NCI-H524 (cell line): ENCODE data around the gene IL13.

Experiments used
- DNase-seq, 2 experiments: peaks; one replicate each; lab custom pipeline; 2025; lab: John Stamatoyannopoulos, UW

Gene IL13

DNA sequence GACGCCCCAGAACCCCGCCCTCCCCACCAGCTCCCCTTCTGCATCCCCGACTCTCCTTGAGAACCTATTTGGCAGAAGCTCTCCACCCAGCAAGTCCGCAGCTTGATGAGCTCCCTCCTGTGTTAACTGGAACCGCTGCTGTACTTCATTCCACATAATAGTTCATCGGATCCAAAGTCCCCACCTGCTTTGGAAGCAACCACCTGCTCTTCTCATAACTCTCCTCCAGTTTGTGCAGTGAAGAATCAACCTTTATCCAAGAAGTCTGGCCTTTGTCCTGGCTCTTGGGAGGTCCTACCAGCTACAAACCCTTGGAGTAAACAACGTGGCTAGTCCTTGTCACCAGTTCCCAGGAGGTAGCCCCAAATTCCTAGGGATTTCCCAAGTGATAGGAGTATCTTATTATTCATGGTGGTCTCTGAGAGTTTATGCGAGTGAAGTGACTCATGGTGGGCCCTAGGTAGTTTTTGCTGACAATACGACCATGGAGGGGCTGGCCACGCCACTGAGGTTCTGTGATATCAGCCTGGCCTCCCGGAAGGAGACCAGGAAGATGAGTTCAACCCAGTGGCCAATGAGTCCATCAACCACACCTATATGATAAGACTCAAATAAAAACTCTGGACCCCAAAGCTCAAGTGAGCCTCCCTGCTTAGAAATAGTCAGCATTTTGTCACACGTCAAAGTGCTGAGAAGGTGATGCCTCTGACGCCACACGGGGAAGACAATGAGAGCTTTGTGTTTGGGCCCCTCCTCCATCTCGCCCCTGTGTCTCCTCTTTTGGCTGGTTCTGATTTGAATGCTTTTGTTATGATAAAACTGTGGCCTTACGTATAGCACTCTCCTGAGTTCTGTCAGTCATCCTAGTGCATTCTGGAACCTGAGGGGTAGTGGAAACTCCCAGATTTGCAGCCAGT, 12.3 kb downstream of the IL13 start:
- no peak for DNase-seq

DNA sequence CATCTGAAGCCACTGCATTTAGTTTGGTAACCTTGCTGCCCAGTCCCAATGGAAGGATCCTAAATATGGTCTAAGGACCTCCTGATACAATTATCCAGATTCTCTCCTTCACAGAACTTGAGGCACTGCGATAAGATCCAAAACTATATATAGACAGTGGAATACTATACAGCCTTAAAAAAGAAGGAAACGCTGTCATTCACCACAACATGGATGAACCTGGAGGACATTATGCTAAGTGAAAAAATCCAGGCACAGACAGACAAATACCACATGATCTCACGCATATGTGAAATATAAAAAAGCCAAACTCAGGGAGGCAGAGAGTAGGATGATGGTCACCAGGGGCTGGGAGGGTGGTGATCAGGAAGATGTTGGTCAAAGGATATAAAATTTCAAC, 13.0 kb downstream of the IL13 start:
- DNase-seq: no peak

DNA sequence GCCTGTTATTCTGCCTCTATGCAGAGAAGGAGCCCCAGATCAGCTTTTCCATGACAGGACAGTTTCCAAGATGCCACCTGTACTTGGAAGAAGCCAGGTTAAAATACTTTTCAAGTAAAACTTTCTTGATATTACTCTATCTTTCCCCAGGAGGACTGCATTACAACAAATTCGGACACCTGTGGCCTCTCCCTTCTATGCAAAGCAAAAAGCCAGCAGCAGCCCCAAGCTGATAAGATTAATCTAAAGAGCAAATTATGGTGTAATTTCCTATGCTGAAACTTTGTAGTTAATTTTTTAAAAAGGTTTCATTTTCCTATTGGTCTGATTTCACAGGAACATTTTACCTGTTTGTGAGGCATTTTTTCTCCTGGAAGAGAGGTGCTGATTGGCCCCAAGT, 15.5 kb downstream of the IL13 start:
- no peak for DNase-seq

DNA sequence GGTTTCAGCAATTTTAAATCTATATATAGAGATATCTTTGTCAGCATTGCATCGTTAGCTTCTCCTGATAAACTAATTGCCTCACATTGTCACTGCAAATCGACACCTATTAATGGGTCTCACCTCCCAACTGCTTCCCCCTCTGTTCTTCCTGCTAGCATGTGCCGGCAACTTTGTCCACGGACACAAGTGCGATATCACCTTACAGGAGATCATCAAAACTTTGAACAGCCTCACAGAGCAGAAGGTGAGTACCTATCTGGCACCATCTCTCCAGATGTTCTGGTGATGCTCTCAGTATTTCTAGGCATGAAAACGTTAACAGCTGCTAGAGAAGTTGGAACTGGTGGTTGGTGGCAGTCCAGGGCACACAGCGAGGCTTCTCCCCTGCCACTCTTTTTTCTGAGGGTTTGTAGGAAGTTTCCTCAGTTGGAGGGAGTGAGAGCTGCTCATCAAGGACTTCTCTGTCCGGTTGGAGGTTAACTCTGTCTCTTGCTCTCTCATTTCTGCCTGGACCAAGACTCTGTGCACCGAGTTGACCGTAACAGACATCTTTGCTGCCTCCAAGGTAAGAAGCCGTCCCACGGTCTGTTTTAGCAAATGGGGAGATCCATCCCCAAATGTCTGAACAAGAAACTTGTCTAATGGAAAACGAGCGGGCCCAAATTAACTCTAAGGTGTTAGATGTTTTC, 16.1 kb downstream of the IL13 start, which contains the start of gene IL4:
TSS of gene IL4 (plus strand) at position 51 of the 692 bp plus-strand sequence. CDS start at position 113, 62 bp downstream.
- DNase-seq: peak in 1 of 2 experiments; percentile 12

DNA sequence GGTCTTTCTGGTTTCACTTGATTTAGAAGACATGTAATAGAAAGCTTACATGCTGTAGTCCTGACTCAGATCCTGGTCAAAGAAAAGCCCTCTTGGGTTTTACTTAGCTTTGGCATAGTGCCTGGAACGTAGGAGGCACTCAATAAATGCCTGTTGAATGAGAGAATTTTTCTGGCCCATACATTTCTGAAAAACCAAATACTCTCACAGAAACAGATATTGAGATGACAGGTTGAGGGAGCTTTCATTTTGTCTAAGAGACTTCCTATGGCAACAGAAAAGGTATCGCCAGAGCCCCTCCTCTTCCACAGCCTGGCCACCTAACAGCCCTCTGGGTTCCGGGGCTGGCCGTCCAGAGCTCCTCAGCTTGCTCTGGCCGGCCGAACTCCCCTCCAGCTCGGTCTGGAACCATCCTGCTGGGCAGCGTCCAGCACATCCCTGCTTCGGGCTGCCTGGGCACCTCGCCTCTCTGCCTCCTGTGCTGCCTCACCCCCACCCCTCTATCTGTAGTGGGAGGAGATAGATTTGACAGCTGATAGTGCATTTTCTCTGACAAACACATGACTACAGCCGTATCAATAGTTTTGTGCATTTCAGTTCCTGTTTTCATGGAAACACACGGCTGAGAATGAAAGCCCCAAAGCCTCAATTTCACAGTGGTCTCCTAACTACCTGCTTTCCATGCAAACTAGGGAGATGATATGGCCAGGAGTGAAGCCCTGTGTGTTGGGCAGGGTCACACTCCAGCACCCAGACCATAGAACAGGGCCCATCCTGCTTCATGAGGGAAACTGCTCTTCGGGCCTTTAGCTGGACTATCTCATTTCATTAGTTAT, 16.9 kb downstream of the IL13 start:
- DNase-seq: no peak

DNA sequence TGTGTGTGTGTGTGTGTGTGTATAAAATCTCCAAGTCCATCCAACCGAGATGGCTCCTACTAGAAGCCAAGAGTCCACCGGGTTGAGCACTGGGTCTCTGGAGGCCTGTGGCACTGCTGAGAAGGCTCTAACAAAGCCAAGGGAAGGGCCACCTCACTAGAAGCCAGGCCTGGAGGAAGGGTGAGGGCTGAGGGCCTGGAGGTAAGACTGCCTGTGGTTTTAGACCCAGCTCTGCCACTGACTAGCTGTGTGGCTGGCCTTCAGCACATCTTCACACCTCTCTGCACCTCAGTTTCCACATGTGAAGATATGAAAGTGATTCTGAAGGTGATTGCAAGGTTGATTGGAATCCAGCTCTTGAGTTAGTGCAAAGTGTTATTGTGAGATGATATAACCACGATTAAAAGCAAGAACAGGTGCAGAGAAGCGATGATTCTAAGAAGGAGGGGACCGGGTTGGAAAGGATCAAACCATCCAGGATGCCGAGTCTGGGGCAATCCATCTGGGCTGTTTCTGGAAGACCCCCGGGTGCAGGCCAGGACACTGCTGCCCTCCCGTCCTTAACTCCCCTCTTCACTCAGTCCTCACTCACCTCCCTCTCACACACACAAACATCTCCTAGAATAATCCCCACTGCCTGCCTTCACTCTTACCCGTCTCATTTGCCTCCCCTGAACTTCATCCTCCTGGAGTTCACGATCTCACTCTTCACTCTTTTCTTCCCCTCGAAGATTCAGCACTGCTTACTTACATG, 18.1 kb downstream of the IL13 start:
- DNase-seq: no peak

DNA sequence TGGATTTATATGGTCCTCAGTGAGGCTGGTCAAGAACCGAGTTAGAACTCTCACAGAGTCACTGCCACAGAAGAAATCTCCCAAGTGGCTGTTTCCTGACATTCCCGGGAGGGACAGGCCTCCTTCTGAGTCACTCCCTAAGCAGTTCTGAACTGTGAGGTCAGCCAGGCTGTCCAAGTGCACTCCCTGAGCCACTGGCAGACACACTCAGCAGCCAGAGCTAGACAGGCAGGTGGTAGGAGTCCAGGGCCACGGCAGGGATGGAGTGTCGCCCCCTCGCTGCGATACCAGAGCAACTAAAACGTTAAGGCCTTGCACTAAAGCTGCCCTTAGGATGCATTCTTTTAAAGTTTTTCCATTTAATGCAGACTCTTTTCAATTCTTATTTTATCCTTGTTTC, 19.2 kb downstream of the IL13 start:
- DNase-seq: peak in 1 of 2 experiments; percentile 11

DNA sequence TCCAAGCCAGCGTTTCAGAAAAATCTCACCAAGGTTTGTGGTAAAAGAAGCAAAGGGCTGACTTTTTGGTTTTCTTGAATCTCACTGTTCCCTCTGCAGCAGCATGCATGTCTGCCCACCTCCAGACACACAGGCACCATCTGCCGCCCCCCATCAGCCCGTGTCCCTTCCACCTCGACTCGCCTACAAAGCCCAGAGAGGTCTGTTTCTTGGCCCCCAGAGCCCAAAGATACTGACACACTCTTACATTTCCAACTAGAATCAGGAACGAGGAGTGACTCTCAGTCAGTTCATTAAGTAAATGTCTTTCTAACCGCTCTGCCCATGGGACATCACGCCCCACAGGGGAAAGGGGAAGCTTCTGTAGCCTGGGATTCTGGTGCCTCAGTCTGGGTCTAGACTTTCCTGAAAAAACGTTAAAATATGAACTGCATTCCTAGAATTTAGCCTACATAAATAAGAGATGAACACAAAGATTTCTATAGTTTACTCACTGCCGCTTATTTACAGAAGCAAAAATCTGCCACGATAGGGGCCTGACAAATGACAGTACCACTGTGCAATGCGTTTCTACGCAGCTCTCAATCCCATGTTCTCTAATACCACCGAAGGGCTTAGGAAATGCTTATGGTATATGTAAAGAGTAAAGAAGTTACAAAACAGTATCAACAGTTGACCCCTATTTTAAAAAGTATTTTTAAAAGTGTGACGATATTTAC, 19.9 kb downstream of the IL13 start:
- no peak for DNase-seq

DNA sequence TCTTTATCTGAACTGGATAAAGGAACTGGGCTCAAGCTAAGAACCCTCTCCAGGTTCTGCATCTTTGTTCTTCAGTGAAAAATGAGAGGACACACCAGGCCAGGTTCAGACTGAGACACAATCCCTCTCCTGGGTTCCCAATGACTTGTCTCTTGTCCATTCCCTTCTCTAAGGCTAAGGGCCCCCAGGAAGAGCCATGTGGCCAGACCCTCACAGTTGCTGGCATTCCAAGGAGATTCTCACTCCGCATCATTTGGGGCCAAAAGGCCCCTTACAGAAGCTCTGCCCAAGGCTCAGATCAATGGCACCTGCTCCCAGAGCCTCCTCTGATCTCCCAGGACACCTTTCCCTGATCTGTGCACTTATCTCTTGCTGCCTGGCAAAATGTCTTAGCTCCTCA, 20.8 kb downstream of the IL13 start:
- DNase-seq: no peak

DNA sequence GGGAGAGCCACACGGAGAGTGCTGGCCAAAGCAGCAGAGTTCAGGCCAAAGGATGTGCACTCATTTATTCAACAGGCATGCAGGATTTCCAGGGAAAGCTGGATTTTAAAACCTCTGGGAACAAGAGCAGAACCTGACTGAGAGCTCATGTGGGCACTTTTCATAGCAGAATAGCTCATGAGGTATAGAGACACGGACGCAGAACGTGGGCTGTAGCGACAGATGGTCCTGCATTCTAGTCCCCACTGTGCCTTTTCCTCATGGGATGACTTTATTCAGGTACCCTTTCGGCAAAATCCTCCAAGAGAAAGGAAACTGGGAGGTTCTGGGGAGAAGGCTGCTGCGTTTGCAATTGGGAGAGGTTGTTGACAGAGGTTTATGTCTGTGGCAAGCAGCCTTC, 21.2 kb downstream of the IL13 start:
- no peak for DNase-seq

DNA sequence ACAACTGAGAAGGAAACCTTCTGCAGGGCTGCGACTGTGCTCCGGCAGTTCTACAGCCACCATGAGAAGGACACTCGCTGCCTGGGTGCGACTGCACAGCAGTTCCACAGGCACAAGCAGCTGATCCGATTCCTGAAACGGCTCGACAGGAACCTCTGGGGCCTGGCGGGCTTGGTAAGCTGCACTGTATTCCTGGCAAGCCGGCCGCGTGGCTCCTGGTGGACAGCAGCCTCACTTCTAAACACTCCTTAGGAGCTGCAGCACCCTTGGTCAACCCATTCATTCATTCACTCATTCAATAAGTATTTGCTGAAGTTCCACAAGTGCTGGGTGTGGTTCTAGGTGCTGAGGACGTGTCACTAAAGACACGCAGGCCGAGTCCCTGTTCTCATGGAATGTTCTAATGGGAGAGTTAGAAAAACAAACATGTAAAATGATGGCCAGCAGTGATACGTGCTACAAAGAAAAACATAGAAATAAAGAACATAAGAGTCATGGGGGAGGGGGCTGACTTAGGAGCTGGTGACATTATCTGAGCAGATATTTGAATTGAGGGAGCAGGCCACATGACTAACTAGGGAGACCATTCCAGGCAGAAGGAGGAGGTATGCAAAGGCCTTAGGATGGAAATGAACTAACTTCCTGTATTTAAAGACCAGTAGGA, 21.9 kb downstream of the IL13 start:
- DNase-seq: no peak

DNA sequence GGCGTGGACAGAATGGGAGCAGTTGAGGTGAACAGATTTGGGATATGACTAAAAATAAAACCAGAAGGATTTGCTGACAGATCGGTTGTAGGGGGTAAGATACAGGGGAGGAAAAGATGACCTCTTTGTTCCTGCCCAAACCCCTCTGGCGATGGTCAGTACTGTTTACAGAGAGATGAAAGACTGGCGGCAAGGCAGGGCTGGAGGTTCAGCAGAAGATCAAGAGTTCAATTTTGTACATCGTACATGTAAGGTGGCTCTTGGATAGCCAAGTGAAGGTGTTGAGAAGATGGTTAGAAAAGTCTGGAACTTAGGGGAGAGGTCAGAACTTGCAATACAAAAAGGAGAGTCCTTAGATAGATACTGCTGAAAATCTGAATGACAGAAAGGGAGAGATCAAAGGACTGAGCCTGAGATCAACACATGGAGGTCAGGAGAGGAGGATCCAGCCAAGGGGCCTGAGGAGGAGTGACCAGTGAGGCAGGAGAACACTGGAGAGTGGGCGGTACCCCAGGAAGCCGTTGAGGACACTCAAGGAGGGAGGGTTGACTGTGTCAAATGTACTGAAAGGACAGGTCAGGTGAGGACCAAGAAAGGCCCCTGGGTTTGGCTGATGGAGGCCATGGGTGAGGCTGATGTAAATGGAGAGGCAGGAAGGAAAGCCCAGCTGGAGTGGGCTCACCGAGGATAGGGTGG, 23.0 kb downstream of the IL13 start:
- no peak for DNase-seq

DNA sequence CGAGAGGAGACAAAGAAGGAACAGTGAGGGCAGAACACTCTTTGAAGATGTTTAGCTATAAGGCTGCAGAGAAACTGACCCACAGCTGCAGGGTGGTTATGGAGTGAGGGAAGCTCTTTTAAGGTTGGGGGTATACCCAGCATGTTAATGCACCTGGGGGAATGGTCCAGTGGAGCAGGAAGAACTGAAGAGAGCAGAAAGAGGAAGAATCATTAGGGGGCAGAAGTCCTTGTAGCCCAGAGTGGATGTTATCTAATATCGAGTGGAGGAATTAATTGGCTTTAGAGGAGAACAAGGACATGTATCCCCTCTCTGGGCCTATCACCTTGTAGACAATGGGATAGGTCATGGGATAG, 23.5 kb downstream of the IL13 start:
- no peak for DNase-seq

DNA sequence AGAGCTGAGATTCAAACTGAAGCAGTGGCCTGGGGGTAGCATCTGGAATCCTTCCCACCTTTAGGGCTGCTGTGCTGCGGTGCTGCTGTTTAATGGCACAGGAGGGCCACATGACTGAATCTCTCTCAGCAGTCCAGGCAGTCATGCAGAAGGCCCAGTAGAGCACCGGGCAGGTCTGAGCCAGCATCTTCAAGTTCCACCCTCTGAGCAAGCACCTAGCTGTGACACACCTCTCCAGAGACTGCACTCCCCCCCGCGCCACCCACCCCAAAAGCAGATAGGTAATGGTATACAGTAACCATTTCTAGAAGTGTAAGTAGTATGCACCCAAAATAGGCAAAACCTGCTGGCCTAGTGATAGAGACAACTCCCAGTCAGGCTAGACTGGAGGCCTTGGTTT, 24.0 kb downstream of the IL13 start:
- no peak for DNase-seq

DNA sequence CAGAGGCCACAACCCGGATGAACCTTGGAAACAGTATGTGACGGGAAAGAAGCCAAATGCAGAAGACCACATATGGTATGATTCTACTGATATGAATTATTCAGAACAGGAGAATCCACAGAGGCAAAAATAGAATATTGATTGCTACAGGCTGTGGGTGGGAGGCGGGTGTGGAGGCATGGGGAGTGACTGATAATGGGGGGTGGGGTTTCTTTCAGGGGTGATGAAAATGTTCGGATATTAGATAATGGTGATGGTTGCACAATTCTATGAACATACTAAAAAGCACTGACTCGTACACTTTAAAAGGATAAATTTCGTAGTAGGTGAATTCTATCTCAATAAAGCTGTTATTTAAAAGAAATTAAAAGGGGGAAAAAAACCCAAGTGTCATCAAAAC, 26.5 kb downstream of the IL13 start:
- no peak for DNase-seq

DNA sequence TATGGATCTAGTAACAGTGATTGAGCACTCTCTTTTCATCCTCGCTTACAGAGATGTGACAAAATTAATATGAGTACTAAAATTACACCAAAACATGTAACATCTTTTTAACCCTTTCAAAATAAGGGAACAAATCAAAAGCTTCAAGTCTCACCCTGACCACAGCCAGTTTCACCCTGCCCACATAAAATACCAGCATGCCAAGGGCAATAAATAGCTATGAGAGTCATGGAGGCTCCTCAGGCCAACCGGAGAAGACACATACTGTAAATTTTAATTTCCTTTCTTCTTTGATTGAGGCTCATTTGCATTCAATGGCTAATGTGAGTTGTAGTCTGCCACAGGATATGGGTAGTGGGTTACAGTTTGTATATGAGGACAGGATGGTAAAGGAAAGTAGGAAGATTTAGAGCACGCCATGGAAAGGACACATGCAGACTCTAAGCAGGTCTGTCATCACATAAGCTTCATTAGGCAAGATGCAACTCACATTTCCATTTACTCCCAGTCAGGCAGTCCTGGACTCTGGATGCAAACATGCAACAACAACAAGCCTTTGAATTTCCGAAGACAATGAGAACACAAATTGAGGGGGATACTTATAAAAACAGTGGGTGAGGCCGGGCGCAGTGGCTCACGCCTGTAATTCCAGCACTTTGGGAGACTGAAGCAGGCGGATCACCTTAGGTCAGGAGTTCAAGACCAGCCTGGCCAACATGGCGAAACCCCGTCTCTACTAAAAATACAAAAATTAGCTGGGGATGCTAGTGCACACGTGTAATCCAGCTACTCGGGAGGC, 27.1 kb downstream of the IL13 start:
- no peak for DNase-seq

DNA sequence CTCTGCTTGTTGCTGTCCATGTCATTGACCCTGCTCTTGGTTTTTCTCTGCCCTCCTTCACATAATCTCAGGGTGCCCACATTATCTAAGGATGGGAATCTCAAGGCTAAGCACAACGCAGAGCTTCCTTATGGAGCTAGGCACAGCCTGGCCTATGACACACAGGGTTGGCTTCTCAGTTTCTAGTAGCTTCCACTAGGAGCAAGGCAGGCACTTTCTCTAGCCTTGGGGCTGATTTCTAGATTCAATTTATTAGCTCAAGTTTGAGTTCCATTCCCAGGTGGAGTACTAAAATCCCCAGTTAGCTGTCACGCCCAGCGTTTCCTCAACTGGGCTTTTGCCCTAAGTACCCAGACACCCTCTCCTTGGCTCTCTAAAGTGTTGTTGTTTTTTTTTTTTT, 28.2 kb downstream of the IL13 start:
- DNase-seq: no peak

DNA sequence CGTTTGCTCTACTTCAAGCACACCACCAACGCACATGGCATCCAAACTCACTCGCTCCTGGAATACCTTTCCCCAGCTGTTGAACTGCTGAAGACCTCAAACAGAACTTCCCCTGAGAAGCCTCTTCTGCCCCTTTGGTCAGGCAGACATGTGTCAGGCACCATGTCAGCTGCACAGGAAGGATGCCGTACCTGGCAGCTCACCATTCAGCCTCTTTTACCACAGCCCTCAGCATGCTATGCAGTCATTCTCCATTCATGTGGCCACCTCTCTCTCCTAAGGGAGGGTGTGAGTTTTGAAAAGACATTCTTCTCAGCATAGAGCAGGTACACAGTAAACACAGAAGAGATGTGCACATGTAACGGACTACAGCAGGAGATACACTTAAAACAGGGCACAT, 30.0 kb downstream of the IL13 start:
- no peak for DNase-seq
